GM12864 (cell line): Measurements from ENCODE around the gene FXN.

Experiments
- DNase-seq: peaks from one replicate; pipeline ENCODE4 v3.0.0-alpha.2; 2011; ENCODE audit warnings: low read depth
- H3K4me3 ChIP-seq: 2 replicates; pipeline ENCODE4 v1.5.1; 2011; ENCODE audit warnings: mild to moderate bottlenecking, low read depth, low read length, control low read depth
- CTCF ChIP-seq: IDR thresholded peaks from 2 replicates; pipeline ENCODE4 v1.5.1; 2011; ENCODE audit warnings: low read depth, mild to moderate bottlenecking, moderate library complexity, low read length, control low read depth, inconsistent platforms; ENCODE audit errors: missing control alignments

The FXN gene

GRCh38 chr9:69034071-69034470 lies 1.5 kb upstream of the FXN start:
- H3K4me3 ChIP-seq = no peak overlapping the region
- TF ChIP-seq CTCF = no peak
- no peak for DNase-seq

GRCh38 chr9:69036309-69036708 lies 757 bp downstream of the FXN start:
- peak overlapping the region; percentile 68 for H3K4me3 ChIP-seq
- TF ChIP-seq CTCF = no peak
- DNase-seq = no peak

- DNase-seq = no peak
These were observed 1.2 kb downstream of the FXN start for GRCh38 chr9:69036799-69037198.

GRCh38 chr9:69040646-69041045 lies 5.1 kb downstream of the FXN start:
- TF ChIP-seq CTCF = no peak
- no peak overlapping the region for H3K4me3 ChIP-seq

More at GRCh38 chr9:69036799-69037198, 1.2 kb downstream of the FXN start:
- no peak for TF ChIP-seq CTCF
- H3K4me3 ChIP-seq = peak overlapping the region; percentile 68

GRCh38 chr9:69044240-69045219 lies 9.0 kb downstream of the FXN start:
- DNase-seq = no peak
- no peak for TF ChIP-seq CTCF
- no peak overlapping the region for H3K4me3 ChIP-seq

More at GRCh38 chr9:69040646-69041045, 5.1 kb downstream of the FXN start:
- no peak for DNase-seq

- TF ChIP-seq CTCF = no peak
- DNase-seq = no peak
- no peak overlapping the region for H3K4me3 ChIP-seq
These were observed 10.3 kb downstream of the FXN start for GRCh38 chr9:69045821-69046220.
